Parathyroid adenoma (tissue), 2 donors: ENCODE results near the gene DDX59.

Experiments used
- H2AFZ ChIP-seq: fragments of 300-600 bp; sonication (generic); one replicate; pipeline ENCODE4 v1.7.0; 2017; ENCODE audit warnings: antibody characterized with exemption, mild to moderate bottlenecking
- H3K27ac ChIP-seq: fragments of 300-600 bp; sonication (generic); one replicate; pipeline ENCODE4 v1.7.0; 2017
- H3K27me3 ChIP-seq: fragments of 300-600 bp; sonication (generic); one replicate; pipeline ENCODE4 v1.7.0; 2017; ENCODE audit warnings: low read length; ENCODE audit not compliant: control insufficient read depth, insufficient read depth
- H3K36me3 ChIP-seq: fragments of 300-600 bp; sonication (generic); one replicate; pipeline ENCODE4 v1.7.0; 2017; ENCODE audit warnings: low read length; ENCODE audit not compliant: control insufficient read depth, insufficient read depth
- H3K4me1 ChIP-seq: fragments of 300-600 bp; sonication (generic); one replicate; pipeline ENCODE4 v1.7.0; 2017; ENCODE audit warnings: control low read depth
- H3K4me2 ChIP-seq: fragments of 300-600 bp; sonication (generic); one replicate; pipeline ENCODE4 v1.7.0; 2017; ENCODE audit warnings: low read length
- H3K4me3 ChIP-seq: fragments of 300-600 bp; sonication (generic); one replicate; pipeline ENCODE4 v1.7.0; 2017; ENCODE audit warnings: low read depth, low read length
- H3K79me2 ChIP-seq: fragments of 300-600 bp; sonication (generic); one replicate; pipeline ENCODE4 v1.7.0; 2017; ENCODE audit warnings: control low read depth
- H3K9ac ChIP-seq: fragments of 300-600 bp; sonication (generic); one replicate; pipeline ENCODE4 v1.7.0; 2017; ENCODE audit warnings: mild to moderate bottlenecking
- H3K9me3 ChIP-seq: fragments of 300-600 bp; sonication (generic); one replicate; pipeline ENCODE4 v1.7.0; 2017; ENCODE audit warnings: low read length; ENCODE audit not compliant: control insufficient read depth
- TF ChIP-seq, protein P1 (sequence below): fragments of 300-600 bp; sonication (generic); IDR thresholded peaks from one replicate; pipeline ENCODE4 v1.7.0; 2017; ENCODE audit warnings: antibody characterized with exemption, mild to moderate bottlenecking
- donor health status: primary hyperparathyroidism.

Gene DDX59

DNA sequence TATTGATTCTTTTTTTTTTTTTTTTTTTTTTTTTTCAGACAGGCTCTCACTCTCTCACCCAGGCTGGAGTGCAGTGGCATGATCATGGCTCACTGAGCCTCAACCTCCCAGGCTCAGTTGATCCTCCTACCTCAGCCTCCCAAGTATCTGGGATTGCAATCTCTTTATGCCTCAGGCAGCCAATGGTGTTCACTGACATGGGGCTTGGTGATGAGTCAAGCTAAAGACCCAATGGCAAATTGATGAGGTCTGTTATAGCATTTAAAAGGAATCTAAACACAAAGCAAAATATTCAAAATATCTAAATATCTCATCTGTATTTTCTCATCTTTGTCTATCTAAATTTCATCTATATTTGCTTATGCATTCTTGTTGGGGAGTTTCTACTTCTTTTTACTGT, 38.5 kb upstream of the DDX59 start:
- Histone ChIP-seq H3K79me2 (no peaks in the 10 kb centered on the region), H3K4me3 (no peak overlapping the region), H3K27ac (no peak overlapping the region), H3K4me2 (no peak overlapping the region), H3K27me3 (no peaks in the 10 kb centered on the region), H2AFZ (no peak overlapping the region), H3K9ac (no peak overlapping the region), H3K9me3 (no peaks in the 10 kb centered on the region), H3K36me3 (no peaks in the 10 kb centered on the region), H3K4me1 (no peaks in the 10 kb centered on the region)
- TF ChIP-seq, protein P1, sequence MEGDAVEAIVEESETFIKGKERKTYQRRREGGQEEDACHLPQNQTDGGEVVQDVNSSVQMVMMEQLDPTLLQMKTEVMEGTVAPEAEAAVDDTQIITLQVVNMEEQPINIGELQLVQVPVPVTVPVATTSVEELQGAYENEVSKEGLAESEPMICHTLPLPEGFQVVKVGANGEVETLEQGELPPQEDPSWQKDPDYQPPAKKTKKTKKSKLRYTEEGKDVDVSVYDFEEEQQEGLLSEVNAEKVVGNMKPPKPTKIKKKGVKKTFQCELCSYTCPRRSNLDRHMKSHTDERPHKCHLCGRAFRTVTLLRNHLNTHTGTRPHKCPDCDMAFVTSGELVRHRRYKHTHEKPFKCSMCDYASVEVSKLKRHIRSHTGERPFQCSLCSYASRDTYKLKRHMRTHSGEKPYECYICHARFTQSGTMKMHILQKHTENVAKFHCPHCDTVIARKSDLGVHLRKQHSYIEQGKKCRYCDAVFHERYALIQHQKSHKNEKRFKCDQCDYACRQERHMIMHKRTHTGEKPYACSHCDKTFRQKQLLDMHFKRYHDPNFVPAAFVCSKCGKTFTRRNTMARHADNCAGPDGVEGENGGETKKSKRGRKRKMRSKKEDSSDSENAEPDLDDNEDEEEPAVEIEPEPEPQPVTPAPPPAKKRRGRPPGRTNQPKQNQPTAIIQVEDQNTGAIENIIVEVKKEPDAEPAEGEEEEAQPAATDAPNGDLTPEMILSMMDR: no peak

DNA sequence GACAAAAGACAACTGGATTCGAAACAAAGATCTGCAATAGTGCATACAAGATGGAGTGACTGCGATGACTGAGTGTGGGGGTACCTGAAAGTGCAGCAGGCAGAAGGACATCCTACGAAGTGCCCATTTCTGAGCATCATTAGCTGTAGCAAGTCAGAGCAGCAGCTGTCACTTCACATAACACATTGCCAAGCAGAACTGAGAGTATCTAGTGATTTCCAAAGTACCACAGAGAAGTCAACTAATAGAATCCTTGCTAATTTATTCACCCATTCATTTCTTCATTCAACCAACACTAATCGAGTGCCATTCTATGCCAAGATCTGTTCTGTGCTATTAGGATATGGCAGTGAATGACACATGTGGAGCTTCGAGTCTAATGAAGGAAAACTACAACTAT, 37.4 kb upstream of the DDX59 start:
- Histone ChIP-seq H3K27ac (no peak overlapping the region), H3K36me3 (no peaks in the 10 kb centered on the region), H3K9ac (no peak overlapping the region), H2AFZ (no peak overlapping the region), H3K4me3 (no peak overlapping the region), H3K4me2 (no peak overlapping the region), H3K9me3 (no peaks in the 10 kb centered on the region), H3K4me1 (no peaks in the 10 kb centered on the region), H3K79me2 (no peaks in the 10 kb centered on the region), H3K27me3 (no peaks in the 10 kb centered on the region)
- TF ChIP-seq, protein P1: no peak

DNA sequence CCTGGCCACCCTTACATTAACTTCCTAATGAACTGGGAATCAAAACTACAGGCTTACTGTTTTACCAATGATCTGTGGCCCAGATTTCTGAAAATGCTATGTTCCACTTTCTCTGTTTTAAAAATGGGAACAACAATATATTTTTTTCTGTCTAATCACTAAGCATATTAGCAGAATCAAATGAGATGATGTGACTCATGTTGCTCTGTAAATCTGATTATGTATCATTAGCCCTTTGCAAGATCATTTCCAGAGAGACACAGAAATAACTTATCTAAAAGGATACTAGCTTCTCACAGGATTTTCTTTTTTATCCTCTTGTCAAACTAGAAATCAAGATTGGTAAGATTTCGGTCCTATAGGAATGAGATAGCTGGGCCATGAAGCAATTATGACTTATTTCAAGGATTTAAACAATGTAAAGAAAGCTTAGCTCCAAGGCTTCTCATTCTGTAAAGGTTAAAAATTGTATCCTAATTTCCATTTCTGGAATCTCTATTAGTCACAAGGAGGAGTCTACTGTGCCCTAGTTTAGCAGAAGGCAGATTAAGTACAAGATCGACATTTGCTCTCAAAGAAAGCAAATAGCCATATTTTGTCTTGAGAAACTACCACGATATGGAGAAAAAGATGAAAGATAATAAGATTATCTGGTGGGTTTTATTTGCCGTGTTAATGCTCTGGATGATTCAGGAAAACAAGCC, 36.6 kb upstream of the DDX59 start:
- Histone ChIP-seq H3K4me1 (no peaks in the 10 kb centered on the region), H3K4me2 (no peak overlapping the region), H3K79me2 (no peaks in the 10 kb centered on the region), H3K36me3 (no peaks in the 10 kb centered on the region), H3K4me3 (no peak overlapping the region), H2AFZ (peak overlapping the region; percentile 17), H3K27ac (no peak overlapping the region), H3K9ac (no peak overlapping the region), H3K27me3 (no peaks in the 10 kb centered on the region), H3K9me3 (no peaks in the 10 kb centered on the region)
- TF ChIP-seq, protein P1: no peak

DNA sequence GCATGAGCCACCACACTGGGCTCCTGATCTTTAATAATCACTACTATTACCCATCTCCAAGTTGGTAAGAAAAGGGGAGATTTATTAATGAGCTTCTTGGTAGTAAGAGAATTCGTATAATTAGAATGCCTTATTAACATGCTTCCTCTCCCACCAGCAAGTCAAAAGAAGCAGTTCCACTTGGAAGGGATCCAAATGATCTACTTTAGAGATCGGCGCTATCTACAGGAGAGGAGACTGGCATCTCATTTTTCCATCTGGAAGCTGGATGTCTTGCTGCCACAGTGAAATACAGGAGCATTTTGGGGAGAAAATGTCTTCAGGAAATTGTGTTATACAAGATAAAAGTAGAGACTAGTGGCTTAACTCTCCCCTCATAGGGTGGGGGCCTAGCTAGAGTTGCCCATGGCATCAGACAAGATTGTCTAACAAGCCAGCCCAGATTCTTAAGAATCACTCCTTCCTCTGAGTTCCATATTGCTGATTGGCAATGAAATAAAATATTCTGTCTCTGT, 35.3 kb upstream of the DDX59 start:
- Histone ChIP-seq H3K4me2 (no peak overlapping the region), H3K4me3 (no peak overlapping the region), H3K9me3 (no peaks in the 10 kb centered on the region), H3K79me2 (no peaks in the 10 kb centered on the region), H3K4me1 (no peaks in the 10 kb centered on the region), H3K9ac (no peak overlapping the region), H3K36me3 (no peaks in the 10 kb centered on the region), H3K27ac (no peak overlapping the region), H3K27me3 (no peaks in the 10 kb centered on the region), H2AFZ (no peak overlapping the region)
- TF ChIP-seq, protein P1: no peak

DNA sequence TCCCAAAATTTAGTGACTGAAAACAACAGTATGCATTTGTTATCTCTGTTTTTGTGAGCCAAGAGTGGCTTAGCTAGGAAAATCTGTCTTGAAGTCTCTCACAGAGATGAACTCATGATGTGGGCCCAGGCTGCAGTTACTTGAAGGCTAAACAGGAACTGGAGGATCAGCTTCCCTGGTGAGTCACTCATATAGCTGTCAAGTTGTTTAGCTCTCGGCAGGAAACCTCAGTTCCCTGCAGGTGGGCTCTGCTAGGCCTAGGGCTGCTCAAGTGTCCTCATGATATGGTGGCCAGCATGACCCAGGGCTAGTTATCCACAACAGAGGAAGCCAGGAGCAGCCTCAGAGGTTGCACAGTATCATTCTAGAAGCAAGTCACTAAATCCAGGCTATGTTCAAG, 30.2 kb upstream of the DDX59 start:
- H3K4me3 ChIP-seq: no peak overlapping the region
- H3K9ac ChIP-seq: no peak overlapping the region
- no peak overlapping the region for H3K27ac ChIP-seq
- no peaks in the 10 kb centered on the region for H3K36me3 ChIP-seq
- no peaks in the 10 kb centered on the region for H3K27me3 ChIP-seq
- H3K4me2 ChIP-seq: no peak overlapping the region
- TF ChIP-seq, protein P1: no peak
- no peaks in the 10 kb centered on the region for H3K4me1 ChIP-seq
- no peak overlapping the region for H2AFZ ChIP-seq
- H3K79me2 ChIP-seq: no peaks in the 10 kb centered on the region
- H3K9me3 ChIP-seq: no peaks in the 10 kb centered on the region
